HepG2 (cell line): Measurements from ENCODE around the gene ZBTB37. TPM values are rescaled to one million over a fixed set of nuclear protein-coding genes. Genes with fewer than 3 reads are reported as not detected.

ENCODE experiments used
- ATAC-seq: fragments of 200-7000 bp; cut with Tn5 transposase; 3 replicates; pipeline ENCODE4 v1.9.1; 2020; ENCODE audit warnings: mild to moderate bottlenecking, moderate library complexity
- BruUV-seq: library from RNA; stranded (reverse); fragments of 400-500 nt; replicated peaks from 2 replicates; lab custom pipeline; 2021; lab: Mats Ljungman, UMichigan
- CTCF ChIA-PET: fragments of 300-600 bp; formaldehyde crosslinking; extraction: SDS; loops from one replicate; lab custom pipeline; 2021; ENCODE audit warnings: low total read pairs, inconsistent platforms, low intra/inter-chr PET ratio; lab: Yijun Ruan, JAX
- POLR2A ChIA-PET: fragments of 350-600 bp; sonication (Branson Sonifier 250); formaldehyde crosslinking; loops from one replicate; lab custom pipeline; 2020; ENCODE audit warnings: antibody characterized with exemption, inconsistent platforms; lab: Yijun Ruan, JAX
- DNase-seq: peaks from one replicate; pipeline ENCODE4 v3.0.0-alpha.2; 2015; ENCODE audit warnings: low spot score
- FAIRE-seq: peaks from 3 replicates; lab custom pipeline; 2011; peaks lifted over from hg19 to GRCh38; lab: Jason Lieb, UNC
- H2AFZ ChIP-seq: one replicate; pipeline ENCODE4 v1.6.1; 2011; ENCODE audit warnings: low read length, inconsistent platforms
- H3K27ac ChIP-seq: fragments of 300-600 bp; 3 replicates; pipeline ENCODE4 v1.8.0; 2011; ENCODE audit warnings: mixed run types, mild to moderate bottlenecking, mixed read lengths, low read length, inconsistent platforms; ENCODE audit not compliant: insufficient read depth; ENCODE audit errors: extremely low read length
- H3K27me3 ChIP-seq, 2 experiments: fragments of 200-600 bp in 1 of 2; 2 replicates in 1 of 2; 3 replicates in 1 of 2; pipeline versions ENCODE4 v1.6.0 to v1.8.0; 2011; ENCODE audit warnings: low read length in 2 of 2, mild to moderate bottlenecking in 2 of 2, moderate library complexity in 2 of 2, inconsistent platforms in 1 of 2; ENCODE audit not compliant: insufficient read depth in 2 of 2, control insufficient read depth in 1 of 2
- H3K36me3 ChIP-seq, 2 experiments: fragments of 200-600 bp in 1 of 2; replicated peaks in 1 of 2; 2 replicates in 1 of 2; 3 replicates in 1 of 2; pipeline versions ENCODE4 v1.5.1 to v1.8.0; 2011; ENCODE audit warnings: low read length in 2 of 2, inconsistent platforms in 1 of 2; ENCODE audit not compliant: insufficient read depth in 2 of 2, control insufficient read depth in 1 of 2
- H3K4me1 ChIP-seq: 2 replicates; pipeline ENCODE4 v1.5.1; 2012; ENCODE audit warnings: low read length, inconsistent platforms; ENCODE audit not compliant: insufficient read depth
- H3K4me2 ChIP-seq: 2 replicates; pipeline ENCODE4 v1.6.0; 2011; ENCODE audit warnings: low read depth, low read length, inconsistent platforms
- H3K4me3 ChIP-seq, 3 experiments: fragments of 200-600 bp in 1 of 3; sonication (generic), shearing (Covaris generic) in 1 of 3; replicated peaks in 1 of 3; 2 replicates each; pipeline ENCODE4 v1.5.1; 2011 to 2016; ENCODE audit warnings: low read length in 3 of 3, inconsistent platforms in 2 of 3, low read depth in 2 of 3, mild to moderate bottlenecking in 2 of 3, control low read depth in 1 of 3, mixed read lengths in 1 of 3; ENCODE audit not compliant: insufficient read depth in 1 of 3
- H3K79me2 ChIP-seq: one replicate; pipeline ENCODE4 v1.6.1; 2011; ENCODE audit warnings: low read length, inconsistent platforms; ENCODE audit not compliant: insufficient read depth
- H3K9ac ChIP-seq: 2 replicates; pipeline ENCODE4 v1.6.0; 2011; ENCODE audit warnings: mild to moderate bottlenecking, low read depth, low read length, inconsistent platforms; ENCODE audit not compliant: insufficient read depth
- H3K9me3 ChIP-seq: 2 replicates; pipeline ENCODE4 v1.5.1; 2012; ENCODE audit warnings: mild to moderate bottlenecking, low read length
- H4K20me1 ChIP-seq: 2 replicates; pipeline ENCODE4 v1.6.0; 2011; ENCODE audit warnings: inconsistent platforms, mild to moderate bottlenecking, low read length, moderate library complexity; ENCODE audit not compliant: insufficient read depth
- BRD4 ChIP-seq: sonication (generic); formaldehyde crosslinking; IDR thresholded peaks from 2 replicates; pipeline ENCODE4 v1.4.0; 2020; ENCODE audit warnings: missing genetic modification reagents
- CCDC6 ChIP-seq: sonication (generic); formaldehyde crosslinking; IDR thresholded peaks from 2 replicates; pipeline ENCODE4 v1.8.1; 2022; ENCODE audit warnings: mild to moderate bottlenecking, missing genetic modification reagents, moderate library complexity
- GTF2F1 ChIP-seq: fragments of 150-350 bp; IDR thresholded peaks from 2 replicates; pipeline ENCODE4 v1.6.1; 2014; ENCODE audit warnings: low read length
- MAFF ChIP-seq: IDR thresholded peaks from 2 replicates; pipeline ENCODE4 v1.6.1; 2011; ENCODE audit warnings: low read depth, low read length, improper control_type of control experiment
- NCOA2 ChIP-seq: sonication (generic); formaldehyde crosslinking; IDR thresholded peaks from 2 replicates; pipeline ENCODE4 v1.8.0; 2022; ENCODE audit warnings: inconsistent platforms
- POLR2AphosphoS2 ChIP-seq: IDR thresholded peaks from 2 replicates; pipeline ENCODE4 v1.6.1; 2011; ENCODE audit warnings: low read depth, low read length, improper control_type of control experiment
- RFX3 ChIP-seq: IDR thresholded peaks from 2 replicates; pipeline ENCODE4 v1.6.1; 2016; ENCODE audit warnings: missing biosample characterization, missing genetic modification reagents
- TFDP1 ChIP-seq: IDR thresholded peaks from 2 replicates; pipeline ENCODE4 v1.6.1; 2016; ENCODE audit warnings: missing compliant biosample characterization, missing genetic modification reagents, borderline replicate concordance
- THAP9 ChIP-seq: sonication (generic); formaldehyde crosslinking; IDR thresholded peaks from 2 replicates; pipeline ENCODE4; 2020; ENCODE audit warnings: missing genetic modification reagents, mild to moderate bottlenecking, borderline replicate concordance
- ZBTB4 ChIP-seq: sonication (generic); formaldehyde crosslinking; IDR thresholded peaks from 2 replicates; pipeline ENCODE4 v1.4.0; 2020; ENCODE audit warnings: missing genetic modification reagents, mild to moderate bottlenecking, borderline replicate concordance
- ZKSCAN5 ChIP-seq: sonication (generic); formaldehyde crosslinking; IDR thresholded peaks from 2 replicates; pipeline ENCODE4 v1.5.1; 2020; ENCODE audit warnings: mild to moderate bottlenecking, missing genetic modification reagents
- ZNF18 ChIP-seq: sonication (generic); formaldehyde crosslinking; IDR thresholded peaks from 2 replicates; pipeline ENCODE4 v1.8.0; 2022; ENCODE audit warnings: mild to moderate bottlenecking, missing genetic modification reagents; ENCODE audit not compliant: insufficient replicate concordance
- ZNF451 ChIP-seq: sonication (generic); formaldehyde crosslinking; IDR thresholded peaks from 2 replicates; pipeline ENCODE4 v1.5.0; 2020; ENCODE audit warnings: mild to moderate bottlenecking, missing genetic modification reagents
- ZNF709 ChIP-seq: sonication (generic); formaldehyde crosslinking; IDR thresholded peaks from 2 replicates; pipeline ENCODE4 v1.5.0; 2020; ENCODE audit warnings: mild to moderate bottlenecking, missing genetic modification reagents
- ZNF772 ChIP-seq: sonication (generic); formaldehyde crosslinking; IDR thresholded peaks from 2 replicates; pipeline ENCODE4 v1.5.0; 2020; ENCODE audit warnings: mild to moderate bottlenecking, missing genetic modification reagents
- whole genome bisulfite sequencing: methylation state at CpG from one replicate; pipeline ENCODE4 v1.1.6; 2017; ENCODE audit warnings: low lambda C conversion rate; 5-methylcytosine and 5-hydroxymethylcytosine counted together
- in situ Hi-C: cut with HindIII; loops from 2 replicates; pipeline ENCODE4 v1.10.0; 2017; ENCODE audit warnings: low pct_unique_long_range_greater_than_20kb; ENCODE audit not compliant: extremely low pct_ligation_motif_present
- intact Hi-C: fragments of 100-400 bp; cut with micrococcal nuclease; formaldehyde crosslinking; loops from one replicate; pipeline ENCODE4 v1.10.0; 2022; ENCODE audit not compliant: unreplicated experiment
- polyA plus RNA-seq, 8 experiments: library from polyadenylated mRNA; depleted of rRNA in 3 of 8; stranded (reverse) in 7 of 8; unstranded in 1 of 8; fragments of >200 nt; fragmentation: Illumina TruSeq in 4 of 8; extraction: Trizol in 4 of 8; gene quantifications; 2 replicates each; pipeline versions ENCODE4 v1.2.1 to v1.2.3, GENCODE V29; 2011 to 2016; ENCODE audit warnings: low read depth in 4 of 8, missing spikeins in 1 of 8, mixed read lengths in 1 of 8; ENCODE audit not compliant: insufficient read depth in 1 of 8
- total RNA-seq, 5 experiments: library from RNA; depleted of rRNA; stranded (reverse); fragments of >200 nt; fragmentation: Illumina TruSeq; extraction: Trizol; gene quantifications; 2 replicates each; pipeline ENCODE4 v1.2.3, GENCODE V29; 2016; ENCODE audit warnings: low read depth in 1 of 5

ZBTB37 gene
- total and polyA plus RNA-seq, 2 of the 13 experiments (the other 11 are each of a cell fraction or from before 2014, with no cell fraction given), result 2.6 to 7.7 TPM

GRCh38 chr1:173867753-173868265 lies 371 bp upstream of the ZBTB37 start, which contains the start of gene GAS5:
TSS of gene GAS5 (minus strand) at chr1:173867989.
- Histone ChIP-seq H3K27me3 (no peaks in the 10 kb centered on the region; a peak in 1 of 5 replicates), H3K79me2 (peaks cover 28% of the 10 kb centered on the region), H3K27ac (peak within 1 kb of the TSS; percentile 91), H3K36me3 (peaks cover 4 to 52% of the 10 kb centered on the region in 2 experiments), H3K4me1 (peaks cover 45% of the 10 kb centered on the region), H3K4me2 (peak within 1 kb of the TSS; percentile 88), H4K20me1 (peaks cover 38% of the 10 kb centered on the region), H3K9ac (peak within 1 kb of the TSS; percentile 95), H2AFZ (peak within 1 kb of the TSS; percentile 58), H3K4me3 (peak within 1 kb of the TSS; percentile 58 to 98 (median 94)), H3K9me3 (no peaks in the 10 kb centered on the region)
- in situ Hi-C loops (loop anchor here (10.0 kb wide), 1 partner anchor 207 kb away; no protein-coding TSS in a partner anchor), intact Hi-C loops (loop anchor here (2.0 to 5.0 kb wide), 2 partner anchors 59 to 155 kb away; partner anchors contain the start of gene RC3H1)
- BruUV-seq, result no TSS peak
- FAIRE-seq, result peak; percentile 88
- under 1% methylated on average over 24 of the region's 30 CpGs for WGBS
- POLR2A ChIA-PET, result interaction anchor here (0.6 to 3.9 kb wide), 37 partner anchors 8 to 1155 kb away, joined by 3 to 47 read pairs (median 4); partner anchors contain the start of genes CACYBP, CENPL, DARS2 and KLHL20
- ATAC-seq, result peak; percentile 87
- DNase-seq, result peak; percentile 99
- CTCF ChIA-PET, result no interaction called here
- TF ChIP-seq ZNF772 (peak; percentile 89; the same call in 1 of the 2 replicates), ZNF18 (CRISPR knock-in tag) (peak; percentile 1), BRD4 (CRISPR knock-in tag) (0 out of 2 replicates have a peak, but pooled peaks have one; percentile 70), MAFF (no peak), ZNF451 (CRISPR knock-in tag) (no peak), POLR2AphosphoS2 (peak; percentile 92), CCDC6 (CRISPR knock-in tag) (no peak), ZNF709 (CRISPR knock-in tag) (0 out of 2 replicates have a peak, but pooled peaks have one; percentile 41), GTF2F1 (peak; percentile 97), RFX3 (CRISPR knock-in tag) (0 out of 2 replicates have a peak, but pooled peaks have one; percentile 32), TFDP1 (CRISPR knock-in tag) (peak; percentile 64; the same call in 1 of the 2 replicates), ZBTB4 (CRISPR knock-in tag) (no peak), THAP9 (peak; percentile 65; the same call in 1 of the 2 replicates), ZKSCAN5 (no peak; the same call in 1 of the 2 replicates), NCOA2 (CRISPR knock-in tag) (peak; percentile 38; the same call in 1 of the 2 replicates)
